Measurements from ENCODE around the gene SLC2A9.

Gene SLC2A9

DNA sequence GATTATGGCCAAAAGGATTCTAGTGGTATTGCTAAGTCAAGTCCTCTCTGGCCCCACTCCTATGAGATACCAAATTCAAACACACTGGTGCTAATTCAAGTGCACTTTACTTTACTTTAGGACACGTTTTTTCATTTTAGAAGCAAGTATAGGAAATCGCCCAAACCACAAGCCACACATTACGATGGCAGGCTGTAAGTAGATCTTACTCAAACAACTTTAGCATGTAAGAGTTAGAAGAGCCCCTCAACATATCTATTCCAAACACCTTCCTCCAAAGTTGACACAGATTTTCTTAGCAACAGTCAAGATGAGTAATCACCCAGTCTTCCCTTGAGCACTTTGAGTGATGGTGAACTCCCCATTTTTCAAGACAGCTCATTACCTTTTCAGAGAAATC is 196.2 kb downstream of the SLC2A9 start:
- no peak for DNase-seq (ENCODE audit: low read depth)
- TF ChIP-seq, protein P1, sequence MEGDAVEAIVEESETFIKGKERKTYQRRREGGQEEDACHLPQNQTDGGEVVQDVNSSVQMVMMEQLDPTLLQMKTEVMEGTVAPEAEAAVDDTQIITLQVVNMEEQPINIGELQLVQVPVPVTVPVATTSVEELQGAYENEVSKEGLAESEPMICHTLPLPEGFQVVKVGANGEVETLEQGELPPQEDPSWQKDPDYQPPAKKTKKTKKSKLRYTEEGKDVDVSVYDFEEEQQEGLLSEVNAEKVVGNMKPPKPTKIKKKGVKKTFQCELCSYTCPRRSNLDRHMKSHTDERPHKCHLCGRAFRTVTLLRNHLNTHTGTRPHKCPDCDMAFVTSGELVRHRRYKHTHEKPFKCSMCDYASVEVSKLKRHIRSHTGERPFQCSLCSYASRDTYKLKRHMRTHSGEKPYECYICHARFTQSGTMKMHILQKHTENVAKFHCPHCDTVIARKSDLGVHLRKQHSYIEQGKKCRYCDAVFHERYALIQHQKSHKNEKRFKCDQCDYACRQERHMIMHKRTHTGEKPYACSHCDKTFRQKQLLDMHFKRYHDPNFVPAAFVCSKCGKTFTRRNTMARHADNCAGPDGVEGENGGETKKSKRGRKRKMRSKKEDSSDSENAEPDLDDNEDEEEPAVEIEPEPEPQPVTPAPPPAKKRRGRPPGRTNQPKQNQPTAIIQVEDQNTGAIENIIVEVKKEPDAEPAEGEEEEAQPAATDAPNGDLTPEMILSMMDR (IDR thresholded peaks at IDR 0.05; ENCODE audit: control insufficient read depth, insufficient read depth, low read depth, low read length, missing control alignments): no peak
- no peak overlapping the region for H3K4me3 ChIP-seq (ENCODE audit: control insufficient read depth, low read depth, low read length)

DNA sequence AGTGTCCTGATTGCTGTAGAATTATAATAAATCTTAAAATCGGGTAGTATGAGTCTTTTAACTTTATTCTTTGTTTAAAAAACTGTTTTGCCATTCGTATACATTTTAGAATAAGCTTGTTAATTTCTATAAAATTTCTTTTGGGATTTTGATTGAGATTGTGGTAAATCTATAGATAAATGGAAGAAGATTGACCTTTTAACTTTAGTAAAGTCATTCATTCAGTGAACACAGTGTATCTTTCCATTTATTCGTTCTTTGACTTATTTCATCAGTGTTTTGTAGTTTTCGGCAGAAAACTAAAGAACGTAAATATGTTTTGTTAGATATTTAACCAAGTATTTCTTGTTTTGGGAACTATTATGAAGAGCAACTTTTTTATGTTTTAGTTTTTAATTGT is 201.0 kb downstream of the SLC2A9 start:
- H3K4me3 ChIP-seq (ENCODE audit: control insufficient read depth, low read depth, low read length): no peak overlapping the region
- TF ChIP-seq, protein P1 (IDR thresholded peaks at IDR 0.05; ENCODE audit: control insufficient read depth, insufficient read depth, low read depth, low read length, missing control alignments): no peak
- no peak for DNase-seq (ENCODE audit: low read depth)

DNA sequence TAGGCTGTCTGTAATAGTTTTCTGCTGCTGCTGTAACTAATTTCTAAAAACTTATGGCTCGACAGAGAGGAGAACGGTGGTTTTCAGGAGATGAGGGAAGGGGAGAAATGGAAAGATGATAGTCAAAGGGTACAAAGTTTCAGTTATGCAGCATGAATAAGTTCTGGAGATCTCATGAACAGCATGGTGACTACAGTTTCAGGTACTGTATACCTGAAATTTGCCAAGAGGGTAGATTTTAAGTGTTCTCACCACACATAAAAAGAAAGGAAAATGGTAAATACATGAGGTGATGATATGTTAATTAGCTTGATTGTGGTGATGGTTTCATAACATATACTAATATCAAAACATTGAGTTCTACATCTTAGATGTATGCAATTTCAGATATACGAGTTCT is 205.0 kb downstream of the SLC2A9 start:
- TF ChIP-seq, protein P1 (IDR thresholded peaks at IDR 0.05; ENCODE audit: control insufficient read depth, insufficient read depth, low read depth, low read length, missing control alignments): no peak
- no peak for DNase-seq (ENCODE audit: low read depth)
- no peak overlapping the region for H3K4me3 ChIP-seq (ENCODE audit: control insufficient read depth, low read depth, low read length)

DNA sequence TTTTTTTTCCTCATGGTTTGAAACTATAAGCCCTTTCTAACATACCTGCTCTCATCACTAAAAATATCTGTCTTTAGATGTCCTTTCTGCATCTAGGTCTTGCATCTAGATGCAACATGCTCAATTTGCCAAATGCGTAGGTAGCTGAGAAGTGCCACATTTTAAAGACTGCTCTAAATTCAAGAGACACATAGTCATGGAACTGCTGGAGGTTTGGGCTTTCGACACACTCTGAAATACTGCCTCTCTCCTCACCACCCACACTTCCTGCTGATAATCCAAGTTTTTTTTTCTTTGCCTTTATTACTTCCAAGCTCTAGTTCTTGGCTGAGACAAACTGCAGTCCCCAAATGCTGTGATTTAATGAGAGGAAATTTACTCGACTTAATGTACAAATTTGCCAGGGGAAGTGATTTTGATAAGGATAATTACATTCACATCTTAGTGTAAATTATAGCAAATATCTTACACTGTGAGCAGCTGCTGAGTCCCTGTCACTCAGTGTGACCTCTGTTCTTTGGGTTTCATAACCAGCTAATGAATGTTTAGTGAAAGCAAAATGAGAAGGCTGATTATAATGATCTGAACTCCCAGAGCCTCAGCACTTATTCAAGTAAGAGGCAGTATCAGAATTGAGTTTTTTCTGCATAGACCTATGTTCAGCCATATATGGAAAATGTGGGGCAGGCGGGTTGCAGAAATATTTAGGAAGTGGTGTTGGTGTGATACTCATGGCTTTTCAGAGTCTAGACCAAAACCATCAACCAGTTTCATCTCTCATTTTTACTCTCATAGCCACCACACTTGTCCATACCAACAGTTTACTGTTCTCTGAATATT is 208.6 kb downstream of the SLC2A9 start:
- TF ChIP-seq, protein P1 (IDR thresholded peaks at IDR 0.05; ENCODE audit: control insufficient read depth, insufficient read depth, low read depth, low read length, missing control alignments): no peak
- no peak overlapping the region for H3K4me3 ChIP-seq (ENCODE audit: control insufficient read depth, low read depth, low read length)
- no peak for DNase-seq (ENCODE audit: low read depth)

DNA sequence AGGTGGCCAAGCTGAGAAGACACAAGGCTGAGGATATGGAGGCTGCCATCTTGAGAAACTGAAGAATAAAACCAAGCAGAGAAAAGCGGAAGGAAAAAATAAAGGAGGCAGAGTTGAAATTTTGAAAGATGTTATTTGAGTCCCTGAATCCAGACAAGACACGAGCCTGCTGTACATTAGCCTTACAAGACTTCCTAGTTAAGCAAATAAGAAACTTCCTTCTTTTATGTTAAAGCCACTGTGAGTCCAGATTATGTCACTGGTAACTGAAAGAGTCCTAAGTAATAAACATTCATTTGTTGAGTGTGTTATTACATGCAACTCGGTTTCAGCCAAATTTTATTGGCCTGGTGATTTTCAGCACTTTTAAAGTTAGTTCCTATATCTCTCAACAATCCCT is 209.5 kb downstream of the SLC2A9 start:
- TF ChIP-seq, protein P1 (IDR thresholded peaks at IDR 0.05; ENCODE audit: control insufficient read depth, insufficient read depth, low read depth, low read length, missing control alignments): no peak
- no peak overlapping the region for H3K4me3 ChIP-seq (ENCODE audit: control insufficient read depth, low read depth, low read length)
- no peak for DNase-seq (ENCODE audit: low read depth)

DNA sequence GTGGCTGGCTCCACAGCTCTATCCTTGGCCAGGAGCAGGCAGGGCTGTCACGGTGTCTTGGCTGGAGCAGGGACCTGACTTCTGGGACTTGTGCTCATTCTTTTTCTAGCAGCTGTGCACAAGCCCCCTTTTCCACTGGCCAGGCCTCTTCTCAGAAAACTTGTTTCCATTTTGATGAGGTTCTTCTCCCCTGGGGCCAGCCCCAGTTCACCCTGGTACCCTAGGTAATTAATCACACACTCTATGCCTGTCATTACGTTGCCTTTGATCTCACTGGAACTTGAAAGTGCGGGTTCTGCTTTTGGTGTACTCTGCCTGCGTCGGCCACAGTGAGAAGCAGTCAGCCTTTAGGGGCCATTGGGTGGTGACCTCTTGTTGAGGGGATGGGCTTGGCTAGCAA is 213.2 kb downstream of the SLC2A9 start:
- DNase-seq (ENCODE audit: low read depth): no peak
- H3K4me3 ChIP-seq (ENCODE audit: control insufficient read depth, low read depth, low read length): no peak overlapping the region
- TF ChIP-seq, protein P1 (IDR thresholded peaks at IDR 0.05; ENCODE audit: control insufficient read depth, insufficient read depth, low read depth, low read length, missing control alignments): no peak

All from AG09309 (cell line).